Measurements from ENCODE around the gene IZUMO1. TPM values are rescaled to one million over a fixed set of nuclear protein-coding genes. Genes with fewer than 3 reads are reported as not detected.
A peak's percentile ranks its signal among the peaks of the same experiment; 100 is the strongest.
"Not testable (repeated sequence)": the region's sequence is repeated elsewhere in the genome, so short reads cannot be mapped to it uniquely, and the experiment has no call there.

Gene IZUMO1
- total and polyA plus RNA-seq, 2 of the 13 experiments (the other 11 are each of a cell fraction or from before 2014, with no cell fraction given), result 0.07 to 0.22 TPM

DNA sequence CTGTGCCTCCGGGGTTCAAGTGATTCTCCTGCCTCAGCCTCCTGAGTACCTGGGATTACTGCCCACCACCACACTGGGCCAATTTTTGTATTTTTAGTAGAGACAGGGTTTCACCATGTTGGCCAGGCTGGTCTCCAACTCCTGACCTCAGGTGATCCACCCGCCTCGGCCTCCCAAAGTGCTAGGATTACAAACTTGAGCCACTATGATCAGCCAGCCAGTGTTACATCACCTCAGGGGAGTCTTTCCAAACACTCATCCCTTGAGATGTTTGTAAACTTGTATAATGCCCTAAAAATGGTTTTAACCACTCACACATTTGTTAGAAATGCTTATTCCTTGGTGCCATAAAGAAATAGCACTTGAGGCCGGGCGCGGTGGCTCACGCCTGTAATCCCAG lies 39.7 kb upstream of the IZUMO1 start:
- H2AFZ ChIP-seq (ENCODE audit: low read length); H3K4me3 ChIP-seq (replicated peaks in 1 of 3; ENCODE audit: insufficient read depth in 1 of 3, low read depth in 2 of 3, low read length in 3 of 3); H3K79me2 ChIP-seq (ENCODE audit: insufficient read depth, low read length); H3K27me3 ChIP-seq (ENCODE audit: control insufficient read depth in 1 of 2, insufficient read depth in 2 of 2, low read length in 2 of 2); BruUV-seq (replicated peaks); H3K4me2 ChIP-seq (ENCODE audit: low read depth, low read length); H3K9me3 ChIP-seq (ENCODE audit: low read length); H3K36me3 ChIP-seq (replicated peaks in 1 of 2; ENCODE audit: control insufficient read depth in 1 of 2, insufficient read depth in 2 of 2, low read length in 2 of 2); H3K9ac ChIP-seq (ENCODE audit: insufficient read depth, low read depth, low read length); ATAC-seq; H3K27ac ChIP-seq (ENCODE audit: extremely low read length, insufficient read depth, low read length); CTCF ChIA-PET (ENCODE audit: low intra/inter-chr PET ratio, low total read pairs); H4K20me1 ChIP-seq (ENCODE audit: insufficient read depth, low read length); DNase-seq (ENCODE audit: low spot score); FAIRE-seq: not testable (repeated sequence)
- in situ Hi-C loops (cut with HindIII; ENCODE audit: extremely low pct_ligation_motif_present, low pct_unique_long_range_greater_than_20kb), result loop anchor here (5.0 to 10.0 kb wide), 2 partner anchors 112 to 139 kb away; partner anchors contain the start of genes CA11 and NTN5
- WGBS (ENCODE audit: low lambda C conversion rate), result 69% methylated on average over 6 of the region's 7 CpGs
- H3K4me1 ChIP-seq (ENCODE audit: insufficient read depth, low read length), result peaks cover 18% of the 10 kb centered on the region
- POLR2A ChIA-PET, result interaction anchor here (0.7 kb wide), 1 partner anchor 141 kb away, joined by 3 read pairs; no protein-coding TSS in a partner anchor
- intact Hi-C loops (cut with micrococcal nuclease; ENCODE audit: unreplicated experiment), result loop anchor here (10.0 kb wide), 1 partner anchor 178 kb away; the partner anchor contains the start of gene FTL

DNA sequence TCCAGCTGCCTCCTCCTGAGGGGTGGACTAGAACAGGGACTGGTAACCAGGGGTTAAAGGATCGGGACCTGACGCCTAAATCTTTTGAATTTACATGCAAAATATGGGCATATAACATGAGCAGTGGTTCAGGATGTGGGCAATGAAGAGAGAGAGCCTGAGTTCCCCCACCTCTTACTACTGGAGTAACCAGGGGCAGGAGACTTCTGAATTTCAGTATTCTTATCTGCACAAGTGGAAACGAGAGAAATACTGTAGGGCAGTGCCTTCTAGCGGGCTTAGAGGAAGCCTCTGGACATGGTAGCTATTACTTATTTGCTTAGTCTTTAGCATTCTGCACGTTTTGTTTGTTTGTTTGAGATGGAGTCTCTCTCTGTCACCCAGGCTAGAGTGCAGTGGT lies 37.8 kb upstream of the IZUMO1 start:
- ChIA-PET CTCF (ENCODE audit: low intra/inter-chr PET ratio, low total read pairs) (interaction anchor here (1.3 kb wide), 1 partner anchor 46 kb away, joined by 6 read pairs; no protein-coding TSS in a partner anchor), POLR2A (interaction anchor here (0.8 to 1.6 kb wide), 5 partner anchors 11 to 64 kb away, joined by 3 to 4 read pairs (median 4); no protein-coding TSS in a partner anchor)
- Histone ChIP-seq H3K36me3 (replicated peaks in 1 of 2; ENCODE audit: control insufficient read depth in 1 of 2, insufficient read depth in 2 of 2, low read length in 2 of 2) (no peaks in the 10 kb centered on the region), H3K9ac (ENCODE audit: insufficient read depth, low read depth, low read length) (no peak overlapping the region), H3K4me3 (replicated peaks in 1 of 3; ENCODE audit: insufficient read depth in 1 of 3, low read depth in 2 of 3, low read length in 3 of 3) (no peak overlapping the region), H4K20me1 (ENCODE audit: insufficient read depth, low read length) (no peaks in the 10 kb centered on the region), H3K27ac (ENCODE audit: extremely low read length, insufficient read depth, low read length) (no peak overlapping the region), H3K9me3 (ENCODE audit: low read length) (no peaks in the 10 kb centered on the region), H3K4me1 (ENCODE audit: insufficient read depth, low read length) (peaks cover 37% of the 10 kb centered on the region), H3K27me3 (ENCODE audit: control insufficient read depth in 1 of 2, insufficient read depth in 2 of 2, low read length in 2 of 2) (no peaks in the 10 kb centered on the region; a peak in 1 of 5 replicates), H2AFZ (ENCODE audit: low read length) (no peak overlapping the region), H3K79me2 (ENCODE audit: insufficient read depth, low read length) (no peaks in the 10 kb centered on the region), H3K4me2 (ENCODE audit: low read depth, low read length) (peak overlapping the region; percentile 41; the same call in 1 of the 2 replicates)
- 13% methylated on average over 5 of the region's 5 CpGs for WGBS (ENCODE audit: low lambda C conversion rate)
- no TSS peak for BruUV-seq (replicated peaks)
- ATAC-seq, result peak; percentile 76
- intact Hi-C loops (cut with micrococcal nuclease; ENCODE audit: unreplicated experiment) (loop anchor here (1.0 to 10.0 kb wide), 2 partner anchors 109 to 180 kb away; partner anchors contain the start of gene FTL), in situ Hi-C loops (cut with HindIII; ENCODE audit: extremely low pct_ligation_motif_present, low pct_unique_long_range_greater_than_20kb) (loop anchor here (10.0 kb wide), 1 partner anchor 110 kb away; the partner anchor contains the start of gene NTN5)
- DNase-seq (ENCODE audit: low spot score), result no peak
- no peak for FAIRE-seq
- TF ChIP-seq RAD21 (CRISPR knock-in tag; IDR thresholded peaks at IDR 0.05), result peak; percentile 60; the same call in 1 of the 2 replicates
- peak; percentile 22; the same call in 1 of the 2 replicates for TF ChIP-seq GATAD2A (CRISPR knock-in tag; IDR thresholded peaks at IDR 0.05)
- TF ChIP-seq ZFP36L1 (CRISPR knock-in tag; IDR thresholded peaks at IDR 0.05), result no peak
- TF ChIP-seq MED1 (CRISPR knock-in tag; IDR thresholded peaks at IDR 0.05), result 0 out of 2 replicates have a peak, but pooled peaks have one; percentile 15
- no peak for TF ChIP-seq ZMAT3 (CRISPR knock-in tag; conservative IDR thresholded peaks at IDR 0.05)
- TF ChIP-seq, protein P1, sequence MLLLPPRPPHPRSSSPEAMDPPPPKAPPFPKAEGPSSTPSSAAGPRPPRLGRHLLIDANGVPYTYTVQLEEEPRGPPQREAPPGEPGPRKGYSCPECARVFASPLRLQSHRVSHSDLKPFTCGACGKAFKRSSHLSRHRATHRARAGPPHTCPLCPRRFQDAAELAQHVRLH (CRISPR knock-in tag; IDR thresholded peaks at IDR 0.05; ENCODE audit: borderline replicate concordance, low read depth), result 0 out of 2 replicates have a peak, but pooled peaks have one; percentile 27
- TF ChIP-seq ELF3 (CRISPR knock-in tag; IDR thresholded peaks at IDR 0.05), result 0 out of 2 replicates have a peak, but pooled peaks have one; percentile 25
- TF ChIP-seq SOX13 (IDR thresholded peaks at IDR 0.05), result no peak
- TF ChIP-seq SOX13 (CRISPR knock-in tag; conservative IDR thresholded peaks at IDR 0.05 in 1 of 2, IDR thresholded peaks at IDR 0.05 in 1 of 2), result peak in 1 of 2 experiments; percentile 18; a peak in 1 of 4 replicates
- no peak for TF ChIP-seq NR3C1 (CRISPR knock-in tag; IDR thresholded peaks at IDR 0.05)
- no peak for TF ChIP-seq ZNF615 (CRISPR knock-in tag; IDR thresholded peaks at IDR 0.05; ENCODE audit: borderline replicate concordance)
- TF ChIP-seq, protein P2, sequence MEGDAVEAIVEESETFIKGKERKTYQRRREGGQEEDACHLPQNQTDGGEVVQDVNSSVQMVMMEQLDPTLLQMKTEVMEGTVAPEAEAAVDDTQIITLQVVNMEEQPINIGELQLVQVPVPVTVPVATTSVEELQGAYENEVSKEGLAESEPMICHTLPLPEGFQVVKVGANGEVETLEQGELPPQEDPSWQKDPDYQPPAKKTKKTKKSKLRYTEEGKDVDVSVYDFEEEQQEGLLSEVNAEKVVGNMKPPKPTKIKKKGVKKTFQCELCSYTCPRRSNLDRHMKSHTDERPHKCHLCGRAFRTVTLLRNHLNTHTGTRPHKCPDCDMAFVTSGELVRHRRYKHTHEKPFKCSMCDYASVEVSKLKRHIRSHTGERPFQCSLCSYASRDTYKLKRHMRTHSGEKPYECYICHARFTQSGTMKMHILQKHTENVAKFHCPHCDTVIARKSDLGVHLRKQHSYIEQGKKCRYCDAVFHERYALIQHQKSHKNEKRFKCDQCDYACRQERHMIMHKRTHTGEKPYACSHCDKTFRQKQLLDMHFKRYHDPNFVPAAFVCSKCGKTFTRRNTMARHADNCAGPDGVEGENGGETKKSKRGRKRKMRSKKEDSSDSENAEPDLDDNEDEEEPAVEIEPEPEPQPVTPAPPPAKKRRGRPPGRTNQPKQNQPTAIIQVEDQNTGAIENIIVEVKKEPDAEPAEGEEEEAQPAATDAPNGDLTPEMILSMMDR (CRISPR knock-in tag; IDR thresholded peaks at IDR 0.05), result peak; percentile 79
- peak; percentile 69 for TF ChIP-seq SMC3 (IDR thresholded peaks at IDR 0.05; ENCODE audit: low read length)
- TF ChIP-seq SOX6 (IDR thresholded peaks at IDR 0.05), result no peak
- TF ChIP-seq SOX6 (CRISPR knock-in tag; IDR thresholded peaks at IDR 0.05), result peak; percentile 17; the same call in 1 of the 2 replicates
- TF ChIP-seq STAG1 (CRISPR knock-in tag; IDR thresholded peaks at IDR 0.05), result peak; percentile 85

Measured in HepG2 (cell line).